ENCODE measurements around the gene EFR3B. TPM values are rescaled to one million over a fixed set of nuclear protein-coding genes. Genes with fewer than 3 reads are reported as not detected.

Gene EFR3B
- total and polyA plus RNA-seq, 2 of the 13 experiments (the other 11 are each of a cell fraction or from before 2014, with no cell fraction given), result 0.42 TPM

DNA sequence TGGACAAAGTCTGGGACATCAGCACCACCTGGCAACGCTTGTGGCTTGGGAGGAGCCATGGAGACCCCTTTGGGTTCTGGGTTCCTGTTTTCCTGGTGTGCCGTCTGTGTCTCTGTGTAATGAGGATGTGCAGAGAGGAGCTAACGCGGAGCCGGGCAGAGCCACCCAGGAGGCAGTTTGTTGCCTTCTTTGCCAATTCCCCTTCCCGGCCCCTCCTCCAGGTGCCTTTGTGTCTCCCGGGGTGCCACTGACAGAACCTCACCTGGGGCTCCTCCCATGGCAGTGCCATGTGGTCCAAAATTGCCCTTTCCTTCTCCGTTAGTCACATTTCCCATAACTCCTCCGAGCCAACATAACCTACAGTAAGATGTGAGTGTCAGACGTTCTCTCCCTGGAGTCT, 113.5 kb downstream of the EFR3B start:
- no peaks in the 10 kb centered on the region for H3K36me3 ChIP-seq (replicated peaks in 1 of 2; ENCODE audit: control insufficient read depth in 1 of 2, insufficient read depth in 2 of 2, low read length in 2 of 2)
- no peaks in the 10 kb centered on the region for H3K4me1 ChIP-seq (ENCODE audit: insufficient read depth, low read length)
- H4K20me1 ChIP-seq (ENCODE audit: insufficient read depth, low read length), result no peaks in the 10 kb centered on the region
- no peaks in the 10 kb centered on the region for H3K79me2 ChIP-seq (ENCODE audit: insufficient read depth, low read length)
- H3K27me3 ChIP-seq (ENCODE audit: control insufficient read depth in 1 of 2, insufficient read depth in 2 of 2, low read length in 2 of 2), result peaks cover 4 to 20% of the 10 kb centered on the region in 2 experiments; a peak in 3 of 5 replicates
- BruUV-seq (replicated peaks), result no TSS peak
- intact Hi-C loops (cut with micrococcal nuclease; ENCODE audit: unreplicated experiment), result no loop called here
- H3K9ac ChIP-seq (ENCODE audit: insufficient read depth, low read depth, low read length), result no peak overlapping the region
- no peaks in the 10 kb centered on the region for H3K9me3 ChIP-seq (ENCODE audit: low read length)
- H2AFZ ChIP-seq (ENCODE audit: low read length), result no peak overlapping the region
- POLR2A ChIA-PET, result no interaction called here
- in situ Hi-C loops (cut with HindIII; ENCODE audit: extremely low pct_ligation_motif_present, low pct_unique_long_range_greater_than_20kb), result no loop called here
- CTCF ChIA-PET (ENCODE audit: low intra/inter-chr PET ratio, low total read pairs), result no interaction called here
- ATAC-seq (no peak), FAIRE-seq (no peak), DNase-seq (ENCODE audit: low spot score) (no peak)
- WGBS (ENCODE audit: low lambda C conversion rate), result 34% methylated on average over 10 of the region's 10 CpGs
- TF ChIP-seq KDM2A (CRISPR knock-in tag; IDR thresholded peaks at IDR 0.05; ENCODE audit: borderline replicate concordance, low read depth) (no peak), ZNF816 (CRISPR knock-in tag; IDR thresholded peaks at IDR 0.05; ENCODE audit: borderline replicate concordance) (no peak), ZUFSP (CRISPR knock-in tag; IDR thresholded peaks at IDR 0.05; ENCODE audit: borderline replicate concordance) (no peak), ZFP90 (CRISPR knock-in tag; IDR thresholded peaks at IDR 0.05; ENCODE audit: borderline replicate concordance) (no peak), ZFP41 (CRISPR knock-in tag; IDR thresholded peaks at IDR 0.05; ENCODE audit: borderline replicate concordance) (no peak), RFX3 (CRISPR knock-in tag; IDR thresholded peaks at IDR 0.05) (no peak)
- no peak overlapping the region for H3K4me2 ChIP-seq (ENCODE audit: low read depth, low read length)
- H3K4me3 ChIP-seq (replicated peaks in 1 of 3; ENCODE audit: insufficient read depth in 1 of 3, low read depth in 2 of 3, low read length in 3 of 3), result no peak overlapping the region
- H3K27ac ChIP-seq (ENCODE audit: extremely low read length, insufficient read depth, low read length), result no peak overlapping the region
